HG02870 (cell line): ENCODE results near the gene CDH13.

ENCODE experiments used
- ATAC-seq: cut with Tn5 transposase; IDR thresholded peaks from one replicate; pipeline ENCODE4 v1.9.1; 2021; ENCODE audit warnings: mild to moderate bottlenecking, moderate library complexity; ENCODE audit not compliant: unreplicated experiment

CDH13 gene

GRCh38 chr16:83685615-83686165, 1058.9 kb downstream of the CDH13 start:
- ATAC-seq = no peak

- no peak for ATAC-seq
Observed at GRCh38 chr16:83686726-83687125, 1060.0 kb downstream of the CDH13 start.

- ATAC-seq = no peak
Observed at GRCh38 chr16:83689385-83689831, 1062.6 kb downstream of the CDH13 start.

- no peak for ATAC-seq
Observed at GRCh38 chr16:83692224-83692623, 1065.5 kb downstream of the CDH13 start.

- ATAC-seq = no peak
Observed at GRCh38 chr16:83698964-83699363, 1072.2 kb downstream of the CDH13 start.

DNA sequence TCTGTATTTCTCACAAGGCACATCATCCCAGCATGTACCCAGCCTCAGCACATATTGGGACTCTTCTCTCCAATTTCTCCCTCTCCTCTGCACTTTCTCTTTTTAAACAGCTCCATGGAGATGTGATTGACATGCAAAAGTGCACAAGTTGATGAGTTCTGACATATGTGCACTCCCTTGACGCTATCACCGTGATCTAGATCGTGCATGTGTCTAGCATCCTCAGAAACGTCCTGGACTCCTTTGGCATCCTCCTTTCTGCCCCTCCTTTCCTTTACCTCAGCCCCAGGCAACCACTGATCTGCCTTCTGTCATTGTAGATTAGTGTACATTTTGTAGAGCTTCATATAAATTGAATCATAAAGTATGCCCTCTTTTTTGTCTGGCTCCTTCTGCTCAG, 1073.0 kb downstream of the CDH13 start:
- ATAC-seq = no peak

DNA sequence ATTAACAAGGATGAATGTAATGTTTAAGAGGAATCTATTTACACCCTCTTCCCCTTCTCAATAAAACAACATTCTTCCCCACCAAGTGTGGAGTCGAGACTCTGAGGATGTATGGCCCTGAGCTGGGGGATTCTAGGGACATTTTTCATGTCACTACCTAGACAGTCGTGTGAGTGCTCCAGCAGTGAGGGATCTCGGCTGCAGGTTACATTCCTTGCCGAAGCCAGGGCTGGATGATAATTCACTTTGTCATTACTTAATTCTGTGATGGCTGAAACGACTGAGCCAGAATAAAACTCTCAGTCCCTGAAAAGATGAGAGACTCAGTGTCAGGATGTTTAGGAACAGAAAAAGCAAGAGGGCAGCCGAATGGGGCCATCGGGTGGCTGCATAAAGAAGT, 1074.1 kb downstream of the CDH13 start:
- no peak for ATAC-seq

- no peak for ATAC-seq
Observed at GRCh38 chr16:83701494-83701893, 1074.7 kb downstream of the CDH13 start.

GRCh38 chr16:83704656-83705055, 1077.9 kb downstream of the CDH13 start:
- no peak for ATAC-seq

- no peak for ATAC-seq
Observed at GRCh38 chr16:83705856-83706255, 1079.1 kb downstream of the CDH13 start.

GRCh38 chr16:83706394-83706793, 1079.6 kb downstream of the CDH13 start:
- ATAC-seq = no peak

DNA sequence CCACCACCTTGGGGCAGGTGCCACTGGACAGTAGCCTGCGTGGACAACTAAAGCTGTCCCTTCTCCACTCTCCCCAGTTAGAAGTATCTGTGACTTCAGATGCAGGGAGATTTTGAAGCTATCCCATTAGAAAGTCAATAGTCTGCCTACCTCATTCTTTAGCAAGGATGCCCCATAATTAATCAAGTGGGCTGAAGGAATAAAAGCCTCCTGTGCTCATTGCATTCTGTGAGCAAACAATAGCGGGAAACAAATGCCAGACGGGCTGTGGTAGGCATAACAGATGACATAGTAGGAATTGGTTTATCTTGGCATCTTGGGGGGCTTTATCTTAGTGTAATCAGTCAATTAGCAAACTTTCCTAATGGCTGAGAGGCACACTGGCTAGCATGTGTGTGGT, 1084.3 kb downstream of the CDH13 start:
- no peak for ATAC-seq

- ATAC-seq = no peak
Observed at GRCh38 chr16:83713597-83713996, 1086.8 kb downstream of the CDH13 start.

DNA sequence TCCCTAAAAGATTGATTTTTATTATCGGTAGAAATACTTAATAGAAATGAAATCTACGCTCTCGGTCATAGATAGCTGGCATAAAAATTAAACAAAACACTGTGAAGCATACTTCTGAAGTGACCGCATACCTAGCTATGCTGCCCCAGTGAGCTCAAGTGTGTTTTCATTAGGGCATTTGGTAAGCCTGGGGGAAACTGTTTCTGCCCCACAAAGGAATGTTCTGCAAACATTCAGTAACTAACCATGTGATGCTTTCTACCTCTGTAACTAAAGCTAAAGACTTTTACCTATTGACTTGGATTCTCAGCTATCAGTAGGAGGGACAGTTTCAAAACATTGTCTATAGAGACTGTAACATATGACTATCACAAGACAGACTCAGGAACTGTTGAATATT, 1087.5 kb downstream of the CDH13 start:
- ATAC-seq = no peak

DNA sequence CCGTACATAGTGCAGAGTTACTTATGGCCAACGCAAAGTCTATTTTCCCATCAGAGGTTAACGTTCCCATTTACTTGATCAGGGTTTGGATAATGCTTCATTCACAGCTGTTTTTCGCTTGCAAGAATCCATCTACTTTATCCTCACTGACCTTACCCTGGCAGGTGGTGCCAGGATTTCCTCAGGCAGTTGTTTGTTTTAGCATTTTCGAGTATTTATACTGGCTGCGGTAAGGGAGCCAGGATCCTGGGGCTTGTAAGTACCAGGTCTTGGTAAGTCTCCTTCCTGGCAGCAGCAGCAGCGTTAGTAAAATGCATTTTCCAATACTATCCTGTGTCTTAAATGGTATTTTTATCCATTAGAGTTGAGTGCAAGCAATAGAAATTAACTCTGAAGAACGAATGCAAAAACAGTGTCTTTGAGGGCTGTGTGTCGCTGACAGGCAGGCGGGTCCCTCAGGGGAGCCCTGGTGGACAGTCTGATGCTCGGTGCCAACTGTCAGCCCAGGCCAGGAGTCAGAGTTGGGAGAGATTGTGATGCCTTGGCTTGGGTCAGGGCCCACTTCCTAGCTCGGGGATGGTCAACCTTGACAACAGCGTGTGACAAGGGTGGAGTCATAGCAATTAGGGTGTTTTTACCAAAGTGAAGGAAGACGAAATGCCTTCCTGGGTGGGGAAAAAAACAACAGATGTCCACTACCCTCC, 1088.6 kb downstream of the CDH13 start:
- ATAC-seq = no peak

DNA sequence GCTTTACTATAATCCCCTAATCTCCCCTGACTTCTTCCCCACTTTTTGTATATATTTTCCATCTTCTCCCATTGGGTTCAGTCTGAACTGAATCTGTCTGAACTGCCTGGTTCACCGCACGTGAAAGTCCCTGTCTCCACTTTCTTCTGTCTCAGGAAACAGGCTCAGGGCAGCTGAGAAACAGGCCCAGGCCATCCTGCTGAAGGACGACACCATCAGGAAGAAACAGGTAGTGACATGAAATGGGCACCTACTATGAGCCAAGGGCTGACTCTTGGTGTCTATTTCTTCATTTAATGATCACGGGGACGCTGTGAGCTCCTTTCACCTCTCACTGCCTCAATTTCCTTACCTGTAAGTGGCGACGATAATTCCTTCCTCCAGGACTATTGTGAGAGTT, 1090.5 kb downstream of the CDH13 start:
- no peak for ATAC-seq

DNA sequence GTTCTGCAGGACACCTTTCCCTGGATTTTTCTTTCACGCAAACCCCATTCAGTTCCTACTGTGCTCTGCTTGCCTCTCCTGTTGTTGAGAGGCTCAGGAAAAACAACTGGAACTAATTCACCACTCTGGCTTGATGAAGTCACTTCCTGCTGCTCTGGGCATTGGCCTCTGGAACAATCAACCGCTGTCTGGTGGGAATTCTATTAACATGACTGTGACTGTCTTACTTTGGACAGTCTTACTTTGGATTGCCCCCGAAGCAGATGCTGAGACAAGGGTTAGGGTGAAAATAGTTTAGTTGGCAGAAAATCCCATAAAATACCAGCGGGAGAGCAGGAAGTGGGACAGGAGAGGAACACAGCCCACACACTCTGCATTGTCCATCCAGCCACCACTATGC, 1091.0 kb downstream of the CDH13 start:
- no peak for ATAC-seq

GRCh38 chr16:83720213-83720612, 1093.4 kb downstream of the CDH13 start:
- no peak for ATAC-seq

DNA sequence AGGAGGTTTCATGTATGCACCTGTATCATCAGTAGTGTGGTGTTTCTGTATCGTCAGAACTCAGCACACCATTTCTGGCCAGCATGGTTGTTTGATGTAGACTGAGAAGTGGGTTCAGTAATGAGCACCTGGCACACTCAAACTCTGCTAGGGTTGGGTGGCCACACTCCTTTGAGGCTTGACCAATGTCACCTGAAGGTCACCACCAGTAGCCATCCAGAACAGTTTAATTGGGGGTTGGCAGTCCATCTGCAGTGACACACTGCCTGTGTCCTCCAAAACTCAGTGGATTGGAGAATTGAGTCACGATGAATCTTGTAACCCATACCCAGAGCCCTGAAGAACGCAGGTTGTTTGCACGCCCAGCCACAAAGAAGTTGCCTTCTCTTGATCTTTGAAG, 1094.2 kb downstream of the CDH13 start:
- ATAC-seq = no peak

DNA sequence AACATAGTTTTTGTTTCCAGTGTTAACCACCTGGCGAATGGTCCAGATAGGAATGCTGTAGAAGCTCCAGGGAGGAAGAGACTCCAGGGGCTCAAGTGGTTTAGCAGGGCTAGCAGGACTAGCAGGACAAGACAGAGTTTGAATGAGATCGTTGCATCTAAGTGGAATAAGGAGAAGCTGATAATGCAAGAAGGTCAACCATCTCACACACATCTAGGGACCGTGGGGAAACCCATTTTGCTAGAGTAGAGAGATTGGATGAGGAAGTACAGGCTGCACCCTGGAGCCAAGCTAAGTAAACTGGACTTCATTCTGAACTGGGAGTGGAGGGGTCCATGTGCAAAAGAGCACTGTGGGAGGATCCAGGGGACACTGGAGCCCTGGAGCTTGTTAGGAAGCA, 1094.9 kb downstream of the CDH13 start:
- ATAC-seq = no peak

DNA sequence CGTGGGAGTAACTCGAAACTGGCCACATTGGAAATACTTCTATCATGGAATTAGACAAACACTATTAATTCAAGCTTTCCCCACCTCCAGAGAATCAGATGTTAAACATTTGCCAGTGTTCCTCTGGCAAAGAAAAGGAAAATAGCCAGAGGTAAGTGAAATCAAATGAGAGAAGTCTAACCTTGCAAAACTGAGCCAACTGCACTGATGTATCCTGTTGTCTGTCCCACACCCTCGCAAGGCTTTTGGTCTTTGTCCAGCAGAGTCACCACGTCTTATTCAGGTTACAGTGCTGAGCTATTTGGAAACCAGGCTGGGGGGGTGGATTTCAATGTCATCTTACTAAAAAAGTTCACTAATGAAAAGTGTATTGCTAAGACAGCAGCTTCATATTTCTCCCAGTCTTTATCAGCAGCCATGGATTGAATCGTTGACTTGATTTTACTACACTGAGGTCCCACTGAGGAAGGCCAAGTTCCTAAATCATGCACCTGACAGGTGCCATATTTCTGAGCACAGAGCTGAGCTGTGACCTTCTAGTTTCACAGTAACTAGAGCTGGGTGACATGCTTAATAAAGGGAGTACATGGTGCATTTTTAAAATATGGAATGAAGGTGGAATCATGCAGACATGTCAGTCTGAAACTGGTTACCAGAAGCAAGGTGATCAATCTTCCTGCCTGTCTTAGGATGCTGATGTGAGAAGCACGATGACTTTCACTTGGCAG, 1095.9 kb downstream of the CDH13 start:
- no peak for ATAC-seq

DNA sequence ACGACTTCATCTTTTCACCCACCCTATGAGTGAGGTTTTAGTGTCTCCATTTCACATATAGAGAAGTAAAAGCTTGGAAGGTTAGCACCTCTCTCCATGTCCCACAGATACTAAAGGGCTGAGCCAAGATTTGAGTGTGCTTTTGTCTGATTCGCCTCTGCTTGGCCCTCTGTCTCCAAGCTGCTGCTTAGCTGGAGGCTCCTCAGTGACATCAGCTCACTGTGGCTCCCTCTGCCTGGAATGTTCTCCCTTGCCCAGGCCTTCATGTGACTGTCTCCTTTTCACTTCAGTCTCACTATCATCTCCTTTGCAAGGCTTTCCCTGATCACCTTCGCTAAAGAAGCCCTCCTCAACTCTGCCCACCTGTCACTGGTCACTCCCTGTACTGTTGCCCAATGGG, 1096.5 kb downstream of the CDH13 start:
- no peak for ATAC-seq
